ENCODE data around the gene UBASH3B.

- TF ChIP-seq CTCF (IDR thresholded peaks at IDR 0.05; ENCODE audit: low read depth, low read length) (no peak), MAX (IDR thresholded peaks at IDR 0.05; ENCODE audit: low read depth, low read length) (no peak)
Measured at GRCh38 chr11:122618927-122619326, 36.6 kb upstream of the UBASH3B start.
